HG03280 (cell line): ENCODE results near the gene TNIP1.

Experiments used
- ATAC-seq: cut with Tn5 transposase; IDR thresholded peaks from one replicate; pipeline ENCODE4 v1.9.1; 2021; ENCODE audit warnings: mild to moderate bottlenecking, moderate library complexity; ENCODE audit not compliant: unreplicated experiment

The TNIP1 gene

GRCh38 chr5:151084363-151084762, 3.5 kb upstream of the TNIP1 start:
- ATAC-seq, result no peak

GRCh38 chr5:151083081-151083676, 2.3 kb upstream of the TNIP1 start:
- no peak for ATAC-seq

GRCh38 chr5:151082282-151082902, 1.6 kb upstream of the TNIP1 start:
- no peak for ATAC-seq

GRCh38 chr5:151081431-151082281, 822 bp upstream of the TNIP1 start:
- no peak for ATAC-seq

GRCh38 chr5:151079838-151080612, 809 bp downstream of the TNIP1 start:
- ATAC-seq, result no peak

GRCh38 chr5:151078490-151079262, 2.2 kb downstream of the TNIP1 start:
- peak; percentile 42 for ATAC-seq

GRCh38 chr5:151077967-151078366, 2.9 kb downstream of the TNIP1 start:
- no peak for ATAC-seq

GRCh38 chr5:151077419-151077818, 3.4 kb downstream of the TNIP1 start:
- no peak for ATAC-seq

GRCh38 chr5:151076616-151077015, 4.2 kb downstream of the TNIP1 start:
- ATAC-seq, result no peak

GRCh38 chr5:151075698-151076331, 5.0 kb downstream of the TNIP1 start:
- no peak for ATAC-seq

GRCh38 chr5:151074557-151074956, 6.3 kb downstream of the TNIP1 start:
- no peak for ATAC-seq

- ATAC-seq, result no peak
Observed at GRCh38 chr5:151073280-151073679, 7.6 kb downstream of the TNIP1 start.

- no peak for ATAC-seq
Observed at GRCh38 chr5:151072630-151073025, 8.2 kb downstream of the TNIP1 start.

GRCh38 chr5:151071848-151072629, 8.8 kb downstream of the TNIP1 start:
- ATAC-seq, result no peak

GRCh38 chr5:151071021-151071420, 9.8 kb downstream of the TNIP1 start:
- ATAC-seq, result no peak

- no peak for ATAC-seq
Observed at GRCh38 chr5:151070449-151070848, 10.4 kb downstream of the TNIP1 start.

GRCh38 chr5:151068433-151069197, 12.2 kb downstream of the TNIP1 start:
- peak; percentile 58 for ATAC-seq

- ATAC-seq, result no peak
Observed at GRCh38 chr5:151067632-151068432, 13.0 kb downstream of the TNIP1 start.
